SU-DHL-6 (cell line): ENCODE measurements around the gene ARSA.

Experiments
- H2AFZ ChIP-seq: fragments of 200-600 bp; sonication (generic); 2 replicates; pipeline ENCODE4 v1.6.1; 2014; ENCODE audit warnings: low read depth, mild to moderate bottlenecking, moderate library complexity, mixed read lengths, antibody characterized with exemption, low read length; ENCODE audit not compliant: severe bottlenecking
- H3F3A ChIP-seq: fragments of 200-600 bp; shearing (Covaris generic); 2 replicates; pipeline ENCODE4 v1.6.0; 2016; ENCODE audit warnings: antibody characterized with exemption, mild to moderate bottlenecking; ENCODE audit not compliant: insufficient read depth
- H3K27ac ChIP-seq: fragments of 200-600 bp; sonication (generic); 2 replicates; pipeline ENCODE4 v1.5.1; 2016; ENCODE audit warnings: low read depth, mild to moderate bottlenecking, low read length, moderate library complexity, mixed read lengths
- H3K27me3 ChIP-seq: fragments of 200-600 bp; sonication (generic), shearing (Covaris generic); 2 replicates; pipeline ENCODE4 v1.6.0; 2014; ENCODE audit warnings: mild to moderate bottlenecking, low read length
- H3K36me3 ChIP-seq: fragments of 200-600 bp; sonication (generic); 2 replicates; pipeline ENCODE4 v1.6.1; 2014; ENCODE audit warnings: mild to moderate bottlenecking, low read length, mixed read lengths
- H3K4me2 ChIP-seq: fragments of 300-600, 200-600 bp; shearing (Covaris generic), sonication (generic); 2 replicates; pipeline ENCODE4 v1.6.0; 2014; ENCODE audit warnings: low read length, low read depth, mild to moderate bottlenecking; ENCODE audit not compliant: poor library complexity, severe bottlenecking
- H3K4me3 ChIP-seq: fragments of 200-600 bp; sonication (generic); 2 replicates; pipeline ENCODE4 v1.5.1; 2014; ENCODE audit warnings: antibody characterized with exemption, low read length, mild to moderate bottlenecking, mixed read lengths; ENCODE audit not compliant: insufficient read depth, poor library complexity, severe bottlenecking
- H3K79me2 ChIP-seq: fragments of 200-600 bp; sonication (generic); 2 replicates; pipeline ENCODE4 v1.6.1; 2014; ENCODE audit warnings: mild to moderate bottlenecking, low read length, moderate library complexity; ENCODE audit not compliant: insufficient read depth
- H3K9ac ChIP-seq: fragments of 200-600 bp; sonication (generic); 2 replicates; pipeline ENCODE4 v1.7.0; 2014; ENCODE audit warnings: mild to moderate bottlenecking, low read length
- H3K9me2 ChIP-seq: fragments of 200-600 bp; sonication (generic); replicated peaks from 2 replicates; pipeline ENCODE4 v1.6.1; 2014; ENCODE audit warnings: low read length; ENCODE audit not compliant: insufficient read depth
- H3K9me3 ChIP-seq: fragments of 200-600 bp; sonication (generic); 2 replicates; pipeline ENCODE4 v1.6.1; 2014; ENCODE audit warnings: low read length, mixed read lengths; ENCODE audit not compliant: insufficient read depth
- H4K20me1 ChIP-seq: fragments of 200-600 bp; sonication (generic); 2 replicates; pipeline ENCODE4 v1.6.1; 2014; ENCODE audit warnings: low read depth, mild to moderate bottlenecking, antibody characterized with exemption, low read length, moderate library complexity, mixed read lengths
- CTCF ChIP-seq: fragments of 200-600 bp; sonication (generic); IDR thresholded peaks from one replicate; pipeline ENCODE4 v1.5.1; 2017; ENCODE audit warnings: antibody characterized with exemption, mild to moderate bottlenecking, low read length, moderate library complexity; ENCODE audit not compliant: insufficient read depth, poor library complexity, severe bottlenecking
- EZH2phosphoT487 ChIP-seq: fragments of 200-600 bp; sonication (generic), shearing (Covaris generic); conservative IDR thresholded peaks from 2 replicates; pipeline ENCODE4 v1.6.1; 2018; ENCODE audit warnings: mild to moderate bottlenecking, antibody characterized with exemption, low read length, moderate library complexity, mixed read lengths

ARSA gene

DNA sequence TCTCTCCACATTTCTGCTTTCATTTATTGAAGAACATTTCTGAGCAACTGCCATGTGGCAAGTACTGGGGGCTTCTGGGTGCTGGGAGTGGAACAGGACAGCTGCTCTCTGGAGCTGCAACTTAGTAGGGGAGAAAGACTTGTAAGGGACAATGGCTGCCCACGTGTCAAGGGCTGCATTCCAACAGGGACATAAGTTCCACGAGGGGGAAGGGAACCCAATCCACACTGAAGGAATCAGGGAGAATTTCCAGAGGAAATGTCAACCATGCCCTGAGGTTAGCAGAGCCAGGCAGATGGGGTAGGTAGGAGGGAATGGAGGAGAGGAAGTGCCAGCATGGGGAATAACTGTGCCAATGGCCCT, 25.6 kb downstream of the ARSA start:
- Histone ChIP-seq H3F3A (no peaks in the 10 kb centered on the region), H3K9me2 (no peaks in the 10 kb centered on the region), H3K36me3 (no peaks in the 10 kb centered on the region), H2AFZ (no peak overlapping the region), H3K79me2 (no peaks in the 10 kb centered on the region), H3K9ac (no peak overlapping the region), H3K4me2 (no peak overlapping the region), H3K4me3 (no peak overlapping the region), H3K27me3 (no peaks in the 10 kb centered on the region), H3K27ac (no peak overlapping the region), H3K9me3 (no peaks in the 10 kb centered on the region), H4K20me1 (no peaks in the 10 kb centered on the region)
- no peak for TF ChIP-seq CTCF
- no peak for TF ChIP-seq EZH2phosphoT487

- no peaks in the 10 kb centered on the region for H3K36me3 ChIP-seq
- H3K79me2 ChIP-seq, result no peaks in the 10 kb centered on the region
- no peaks in the 10 kb centered on the region for H3F3A ChIP-seq
- no peaks in the 10 kb centered on the region for H3K27me3 ChIP-seq
- H3K4me3 ChIP-seq, result no peak overlapping the region
- H2AFZ ChIP-seq, result no peak overlapping the region
- H3K9ac ChIP-seq, result no peak overlapping the region
- H3K9me3 ChIP-seq, result no peaks in the 10 kb centered on the region
- no peak overlapping the region for H3K27ac ChIP-seq
- no peaks in the 10 kb centered on the region for H4K20me1 ChIP-seq
- no peak overlapping the region for H3K4me2 ChIP-seq
- TF ChIP-seq EZH2phosphoT487 (no peak), CTCF (no peak)
- no peaks in the 10 kb centered on the region for H3K9me2 ChIP-seq
These were observed 26.1 kb downstream of the ARSA start for GRCh38 chr22:50601669-50602337.

DNA sequence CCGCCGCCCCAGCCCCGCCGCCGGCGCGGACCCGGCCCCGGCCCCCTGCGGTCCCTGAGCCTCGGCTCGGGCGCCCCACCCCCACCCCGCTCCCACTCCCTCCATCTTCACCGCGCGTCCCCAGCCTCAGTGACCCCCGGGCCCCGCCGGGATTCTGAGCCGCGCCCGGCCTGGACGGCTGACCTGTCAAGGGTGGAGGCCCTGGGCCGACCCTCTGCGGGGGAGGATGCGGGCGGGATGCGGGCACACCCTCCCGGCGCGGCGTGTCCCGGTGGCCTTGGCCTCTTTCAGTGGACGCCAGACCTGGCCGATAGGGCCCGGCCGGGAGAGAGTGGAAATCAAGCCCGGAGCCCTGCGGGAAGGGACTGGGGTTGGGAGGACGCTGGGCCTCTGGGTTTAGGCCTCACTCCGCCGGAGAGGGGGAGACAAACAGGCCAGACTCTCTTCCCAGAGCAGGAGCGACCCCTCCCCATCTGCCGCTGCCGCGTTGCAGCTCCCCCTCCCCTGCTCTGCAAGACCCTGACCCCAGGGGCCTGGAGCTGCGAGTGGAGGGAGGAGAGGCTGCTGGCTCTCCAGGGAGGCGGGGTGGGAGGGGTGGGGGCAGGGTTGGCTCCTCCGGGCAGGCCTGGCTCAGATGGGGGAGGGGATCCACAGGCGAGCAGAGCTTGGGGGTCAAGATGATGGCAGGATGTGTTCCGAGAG, 26.8 kb downstream of the ARSA start:
- Histone ChIP-seq H3K4me2 (no peak overlapping the region), H3K79me2 (no peaks in the 10 kb centered on the region), H3F3A (no peaks in the 10 kb centered on the region)

More for the DNA sequence above, 26.8 kb downstream of the ARSA start:
- Histone ChIP-seq H3K36me3 (no peaks in the 10 kb centered on the region), H4K20me1 (no peaks in the 10 kb centered on the region), H3K9me2 (no peaks in the 10 kb centered on the region), H3K9me3 (no peaks in the 10 kb centered on the region), H3K4me3 (no peak overlapping the region), H3K9ac (no peak overlapping the region), H2AFZ (no peak overlapping the region), H3K27me3 (no peaks in the 10 kb centered on the region), H3K27ac (no peak overlapping the region)
- TF ChIP-seq EZH2phosphoT487, result no peak
- TF ChIP-seq CTCF, result no peak
